Neuronal stem cell (in vitro differentiated cells): ENCODE results near the gene RBKS.

Experiments used
- DNase-seq: peaks from one replicate; pipeline ENCODE4 v3.0.0-alpha.2; 2013; ENCODE audit warnings: low spot score
- H2AFZ ChIP-seq: one replicate; pipeline ENCODE4 v1.6.1; 2013; ENCODE audit warnings: mild to moderate bottlenecking, low read length, inconsistent platforms
- H2AK5ac ChIP-seq: 2 replicates; pipeline ENCODE4 v1.6.1; 2013; ENCODE audit warnings: low read depth, mild to moderate bottlenecking, inconsistent platforms, low read length, moderate library complexity, mixed read lengths
- H2BK120ac ChIP-seq: 2 replicates; pipeline ENCODE4 v1.6.1; 2013; ENCODE audit warnings: low read depth, mild to moderate bottlenecking, inconsistent platforms, low read length, moderate library complexity, mixed read lengths
- H2BK12ac ChIP-seq: one replicate; pipeline ENCODE4 v1.6.1; 2013; ENCODE audit warnings: low read length, inconsistent platforms
- H2BK15ac ChIP-seq: 2 replicates; pipeline ENCODE4 v1.6.1; 2013; ENCODE audit warnings: mild to moderate bottlenecking, low read length, inconsistent platforms, mixed read lengths
- H2BK5ac ChIP-seq: one replicate; pipeline ENCODE4 v1.6.1; 2013; ENCODE audit warnings: inconsistent platforms, mild to moderate bottlenecking, low read length, moderate library complexity
- H3K14ac ChIP-seq: one replicate; pipeline ENCODE4 v1.6.1; 2013; ENCODE audit warnings: low read length, inconsistent platforms
- H3K18ac ChIP-seq: 2 replicates; pipeline ENCODE4 v1.6.1; 2013; ENCODE audit warnings: low read length, inconsistent platforms
- H3K23ac ChIP-seq: 2 replicates; pipeline ENCODE4 v1.6.1; 2013; ENCODE audit warnings: low read depth, mild to moderate bottlenecking, mixed read lengths, low read length, inconsistent platforms; ENCODE audit not compliant: poor library complexity
- H3K27ac ChIP-seq: replicated peaks from 3 replicates; pipeline ENCODE4 v1.5.1; 2013; ENCODE audit warnings: low read length, inconsistent platforms
- H3K27me3 ChIP-seq, 3 experiments: 2 replicates each; pipeline ENCODE4 v1.6.1; 2013; ENCODE audit warnings: low read length in 3 of 3, mild to moderate bottlenecking in 2 of 3, inconsistent platforms in 1 of 3, low read depth in 1 of 3, mixed read lengths in 1 of 3, moderate library complexity in 1 of 3; ENCODE audit not compliant: control insufficient read depth in 3 of 3, insufficient read depth in 3 of 3
- H3K36me3 ChIP-seq, 2 donors: replicated peaks in 1 of 2; 2 replicates each; pipeline ENCODE4 v1.6.1; 2013; ENCODE audit warnings: low read length in 2 of 2; ENCODE audit not compliant: control insufficient read depth in 2 of 2, insufficient read depth in 2 of 2
- H3K4ac ChIP-seq: 2 replicates; pipeline ENCODE4 v1.6.1; 2013; ENCODE audit warnings: inconsistent platforms, mild to moderate bottlenecking, low read length, moderate library complexity
- H3K4me1 ChIP-seq, 2 donors: 1 replicate in 1 of 2; 2 replicates in 1 of 2; pipeline ENCODE4 v1.6.1; 2013; ENCODE audit warnings: low read length in 2 of 2, low read depth in 1 of 2; ENCODE audit not compliant: control insufficient read depth in 2 of 2, insufficient read depth in 1 of 2
- H3K4me2 ChIP-seq: one replicate; pipeline ENCODE4 v1.6.1; 2013; ENCODE audit warnings: mild to moderate bottlenecking, low read length, inconsistent platforms; ENCODE audit not compliant: insufficient read depth, poor library complexity, severe bottlenecking
- H3K4me3 ChIP-seq, 2 donors: 2 replicates each; pipeline ENCODE4 v1.5.1; 2013; ENCODE audit warnings: low read length in 2 of 2, mild to moderate bottlenecking in 2 of 2, inconsistent platforms in 1 of 2, moderate library complexity in 1 of 2
- H3K79me1 ChIP-seq: one replicate; pipeline ENCODE4 v1.6.1; 2013; ENCODE audit warnings: low read depth, mild to moderate bottlenecking, inconsistent platforms, low read length, moderate library complexity
- H3K9ac ChIP-seq: one replicate; pipeline ENCODE4 v1.6.1; 2013; ENCODE audit warnings: mild to moderate bottlenecking, low read depth, low read length, inconsistent platforms; ENCODE audit not compliant: poor library complexity
- H3K9me3 ChIP-seq, 2 donors: replicated peaks in 1 of 2; 2 replicates each; pipeline versions ENCODE3 to v1.6.1; 2013; ENCODE audit warnings: low read length in 2 of 2, mild to moderate bottlenecking in 2 of 2, inconsistent platforms in 1 of 2, low read depth in 1 of 2, mixed read lengths in 1 of 2, moderate library complexity in 1 of 2; ENCODE audit not compliant: control insufficient read depth in 2 of 2, insufficient read depth in 1 of 2
- H4K8ac ChIP-seq: one replicate; pipeline ENCODE4 v1.6.1; 2013; ENCODE audit warnings: low read depth, mild to moderate bottlenecking, inconsistent platforms, low read length, moderate library complexity
- H4K91ac ChIP-seq: one replicate; pipeline ENCODE4 v1.6.1; 2013; ENCODE audit warnings: low read length, low read depth, mild to moderate bottlenecking, inconsistent platforms; ENCODE audit not compliant: poor library complexity
- WGBS, 2 donors: extraction: QIAGEN DNeasy Blood & Tissue Kit; methylation state at CpG; one replicate each; pipeline ENCODE4 v1.1.7; 2013; ENCODE audit warnings: missing lambda C conversion rate in 2 of 2, mixed read lengths in 1 of 2; ENCODE audit not compliant: insufficient read length in 2 of 2, insufficient replicate concordance in 1 of 2; ENCODE audit errors: extremely low coverage in 2 of 2; 5-methylcytosine and 5-hydroxymethylcytosine counted together

The RBKS gene

GRCh38 chr2:27824401-27824800, 65.8 kb downstream of the RBKS start:
- H3K23ac ChIP-seq = no peak overlapping the region
- no peak overlapping the region for H2BK12ac ChIP-seq
- H3K18ac ChIP-seq = no peak overlapping the region
- H4K91ac ChIP-seq = no peak overlapping the region
- H3K14ac ChIP-seq = no peak overlapping the region
- H2AFZ ChIP-seq = no peak overlapping the region
- H3K4ac ChIP-seq = no peak overlapping the region
- H3K27me3 ChIP-seq = no peaks in the 10 kb centered on the region
- no peak overlapping the region for H3K4me2 ChIP-seq
- H4K8ac ChIP-seq = no peak overlapping the region
- no peak overlapping the region for H3K9ac ChIP-seq
- no peak for DNase-seq
- peaks cover 2 to 7% of the 10 kb centered on the region in 2 donors for H3K9me3 ChIP-seq
- no peaks in the 10 kb centered on the region for H3K36me3 ChIP-seq
- H2BK15ac ChIP-seq = no peak overlapping the region
- no peak overlapping the region for H2AK5ac ChIP-seq
- no peaks in the 10 kb centered on the region for H3K4me1 ChIP-seq
- H2BK120ac ChIP-seq = no peak overlapping the region
- no peaks in the 10 kb centered on the region for H3K79me1 ChIP-seq
- WGBS, 2 donors = no CpG with 5 or more reads among the region's 1 CpG
- H2BK5ac ChIP-seq = no peak overlapping the region
- H3K27ac ChIP-seq = no peak overlapping the region
- H3K4me3 ChIP-seq = no peak overlapping the region

- H3K79me1 ChIP-seq = no peaks in the 10 kb centered on the region
- no peak overlapping the region for H3K27ac ChIP-seq
- H3K27me3 ChIP-seq = no peaks in the 10 kb centered on the region
- WGBS, 2 donors = no CpG with 5 or more reads among the region's 5 CpGs
- H2AFZ ChIP-seq = no peak overlapping the region
- no peak overlapping the region for H3K4me3 ChIP-seq
- no peak overlapping the region for H3K4me2 ChIP-seq
- no peak overlapping the region for H3K9ac ChIP-seq
- H3K9me3 ChIP-seq = peaks cover 2 to 7% of the 10 kb centered on the region in 2 donors
- no peak overlapping the region for H4K8ac ChIP-seq
- no peak overlapping the region for H2BK120ac ChIP-seq
- no peak for DNase-seq
- H3K36me3 ChIP-seq = no peaks in the 10 kb centered on the region
- H4K91ac ChIP-seq = no peak overlapping the region
- no peak overlapping the region for H3K23ac ChIP-seq
- no peaks in the 10 kb centered on the region for H3K4me1 ChIP-seq
- no peak overlapping the region for H2BK15ac ChIP-seq
- H2BK12ac ChIP-seq = no peak overlapping the region
- H3K4ac ChIP-seq = no peak overlapping the region
- no peak overlapping the region for H2BK5ac ChIP-seq
- H3K18ac ChIP-seq = no peak overlapping the region
- no peak overlapping the region for H3K14ac ChIP-seq
- H2AK5ac ChIP-seq = no peak overlapping the region
Observed at GRCh38 chr2:27823569-27823968, 66.6 kb downstream of the RBKS start.

GRCh38 chr2:27823135-27823534, 67.1 kb downstream of the RBKS start:
- no CpG with 5 or more reads among the region's 5 CpGs for WGBS, 2 donors
- H3K23ac ChIP-seq = no peak overlapping the region

GRCh38 chr2:27822049-27822448, 68.1 kb downstream of the RBKS start:
- Histone ChIP-seq H3K9ac (no peak overlapping the region), H3K9me3 (peaks cover 2 to 7% of the 10 kb centered on the region in 2 donors), H3K23ac (no peak overlapping the region), H3K18ac (no peak overlapping the region), H2AFZ (no peak overlapping the region), H2BK120ac (no peak overlapping the region), H3K79me1 (no peaks in the 10 kb centered on the region), H3K4me1 (no peaks in the 10 kb centered on the region), H2AK5ac (no peak overlapping the region), H3K4me2 (no peak overlapping the region), H3K27me3 (no peaks in the 10 kb centered on the region), H3K14ac (no peak overlapping the region), H4K8ac (no peak overlapping the region), H4K91ac (no peak overlapping the region), H3K4me3 (no peak overlapping the region), H2BK12ac (no peak overlapping the region), H3K4ac (no peak overlapping the region), H2BK5ac (no peak overlapping the region), H2BK15ac (no peak overlapping the region), H3K36me3 (no peaks in the 10 kb centered on the region), H3K27ac (no peak overlapping the region)
- WGBS, 2 donors = no CpG with 5 or more reads among the region's 1 CpG
- DNase-seq = no peak

More at GRCh38 chr2:27823135-27823534, 67.1 kb downstream of the RBKS start:
- H3K79me1 ChIP-seq = no peaks in the 10 kb centered on the region
- no peak overlapping the region for H3K18ac ChIP-seq
- no peak overlapping the region for H3K14ac ChIP-seq
- no peak overlapping the region for H2BK5ac ChIP-seq
- H3K4me1 ChIP-seq = no peaks in the 10 kb centered on the region
- no peak overlapping the region for H2AK5ac ChIP-seq
- no peak overlapping the region for H3K4me2 ChIP-seq
- no peak overlapping the region for H3K9ac ChIP-seq
- H2BK15ac ChIP-seq = no peak overlapping the region
- H4K8ac ChIP-seq = no peak overlapping the region
- H3K36me3 ChIP-seq = no peaks in the 10 kb centered on the region
- no peak overlapping the region for H2AFZ ChIP-seq
- H3K27me3 ChIP-seq = no peaks in the 10 kb centered on the region
- H2BK120ac ChIP-seq = no peak overlapping the region
- no peak overlapping the region for H2BK12ac ChIP-seq
- H3K4me3 ChIP-seq = no peak overlapping the region
- H3K4ac ChIP-seq = no peak overlapping the region
- H3K27ac ChIP-seq = no peak overlapping the region
- H4K91ac ChIP-seq = no peak overlapping the region
- DNase-seq = no peak
- peaks cover 2 to 7% of the 10 kb centered on the region in 2 donors for H3K9me3 ChIP-seq
